Urinary bladder (tissue), 4 donors: ENCODE measurements around the gene ADAMTS6. TPM values are rescaled to one million over a fixed set of nuclear protein-coding genes. Genes with fewer than 3 reads are reported as not detected.

ENCODE experiments used
- DNase-seq: peaks from one replicate; pipeline ENCODE4 v3.0.0-alpha.2; 2015; ENCODE audit errors: extremely low spot score
- H3K27ac ChIP-seq: one replicate; pipeline ENCODE4 v1.5.1; 2013; ENCODE audit warnings: low read depth, mild to moderate bottlenecking, moderate library complexity
- H3K36me3 ChIP-seq: one replicate; pipeline ENCODE4 v1.6.1; 2013; ENCODE audit warnings: mild to moderate bottlenecking, moderate library complexity; ENCODE audit not compliant: insufficient read depth
- H3K4me1 ChIP-seq: one replicate; pipeline ENCODE4 v1.6.1; 2013; ENCODE audit warnings: mild to moderate bottlenecking, moderate library complexity; ENCODE audit not compliant: insufficient read depth
- H3K4me3 ChIP-seq: one replicate; pipeline ENCODE4 v1.5.1; 2013; ENCODE audit warnings: low read depth, low read length
- WGBS: extraction: QIAGEN DNeasy Blood & Tissue Kit; methylation state at CpG from one replicate; pipeline ENCODE4 v1.1.7; 2013; 5-methylcytosine and 5-hydroxymethylcytosine counted together
- polyA plus RNA-seq: library from polyadenylated mRNA; stranded (reverse); fragments of 200-250 nt; gene quantifications from one replicate; pipeline ENCODE4 v1.2.3, GENCODE V29; 2013
- total RNA-seq: library from RNA; depleted of rRNA; stranded (reverse); fragments of >200 nt; gene quantifications from one replicate; pipeline ENCODE4 v1.2.3, GENCODE V29; 2014
- donor health status: healthy with polysubstance abuse.
- donor health status: healthy.

ADAMTS6 gene
- total and polyA plus RNA-seq, 2 donors: 2.6 to 23.1 TPM

DNA sequence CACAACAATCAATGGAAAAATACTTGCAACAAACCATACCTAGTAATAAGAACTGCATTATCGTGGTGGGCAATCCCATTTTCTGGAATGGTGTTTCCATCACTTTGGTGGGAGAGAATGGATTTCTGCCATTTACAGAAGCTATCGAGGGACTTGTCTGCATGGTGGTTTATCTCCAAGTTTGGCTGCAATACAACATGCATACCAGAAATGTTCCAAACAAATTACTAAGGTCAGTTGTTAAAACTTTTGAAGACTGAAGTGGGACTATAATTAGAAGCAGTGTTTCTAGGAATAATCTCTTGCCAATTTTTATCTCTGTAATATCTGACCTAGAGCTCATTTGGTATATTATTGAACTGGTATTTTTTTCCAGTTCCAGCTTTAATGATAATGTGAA lies 30.3 kb downstream of the ADAMTS6 start:
- Histone ChIP-seq H3K4me3 (no peak overlapping the region), H3K27ac (no peak overlapping the region), H3K36me3 (no peaks in the 10 kb centered on the region), H3K4me1 (no peaks in the 10 kb centered on the region)
- 54% methylated on average over 2 of the region's 2 CpGs for WGBS
- DNase-seq: no peak

DNA sequence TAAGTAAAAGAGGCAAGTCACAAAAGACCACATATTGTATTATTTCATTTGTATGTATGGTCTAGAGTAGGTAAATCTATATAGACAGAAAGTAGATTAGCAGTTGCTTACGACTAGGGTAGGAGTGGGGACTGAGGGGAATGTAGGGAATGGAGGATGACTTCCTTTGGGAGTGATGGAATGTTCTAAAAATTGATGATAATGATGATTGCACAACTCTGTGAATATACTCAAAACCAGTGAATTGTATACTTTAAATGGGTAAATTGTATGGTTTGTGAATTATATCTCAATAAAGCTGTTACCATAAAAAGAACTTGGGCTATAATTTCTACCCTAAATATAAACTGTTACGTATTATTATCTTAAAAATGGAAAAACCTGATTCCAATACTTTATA lies 35.0 kb downstream of the ADAMTS6 start:
- Histone ChIP-seq H3K36me3 (no peaks in the 10 kb centered on the region), H3K27ac (no peak overlapping the region), H3K4me3 (no peak overlapping the region), H3K4me1 (no peaks in the 10 kb centered on the region)
- DNase-seq: no peak
- WGBS: 84% methylated on average over 2 of the region's 2 CpGs

DNA sequence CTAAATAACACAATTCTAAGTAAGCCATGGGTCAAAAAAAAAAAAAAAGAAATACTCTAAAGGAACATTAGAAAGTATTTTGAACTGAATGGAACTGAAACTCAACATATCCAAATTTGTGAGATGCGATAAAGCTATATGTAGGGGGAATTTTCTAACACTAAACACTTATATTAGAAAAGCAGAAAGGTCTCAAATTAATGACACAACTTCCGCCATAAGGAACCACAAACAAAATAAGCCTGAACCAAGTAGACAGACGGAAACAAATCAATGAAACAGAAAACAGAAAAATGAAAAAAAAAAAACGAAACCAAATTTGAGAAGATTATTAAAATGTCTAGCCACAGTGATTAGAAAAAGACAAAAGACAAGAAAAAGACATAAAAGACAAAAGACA lies 39.9 kb downstream of the ADAMTS6 start:
- DNase-seq: no peak
- WGBS: 93% methylated on average over 4 of the region's 4 CpGs

DNA sequence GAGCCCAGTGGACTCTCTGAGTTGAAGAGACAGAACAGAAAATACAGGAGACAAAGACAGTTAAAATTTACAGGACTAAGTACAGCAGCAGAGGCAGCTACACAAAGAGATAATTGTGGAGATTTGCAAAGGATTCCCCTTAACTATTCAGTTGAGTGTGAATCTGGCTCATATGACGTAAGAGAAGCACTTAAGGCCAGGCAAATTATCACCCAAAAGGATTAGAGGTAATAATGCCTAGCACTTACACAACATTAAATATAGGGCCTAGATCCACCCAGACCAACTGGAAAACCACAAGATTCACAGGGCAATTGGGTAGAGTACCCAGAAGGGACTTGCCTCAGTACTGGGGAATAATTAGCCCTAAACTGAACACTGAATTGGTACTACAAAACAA lies 41.3 kb downstream of the ADAMTS6 start:
- WGBS: 94% methylated on average over 1 of the region's 1 CpG
- Histone ChIP-seq H3K27ac (no peak overlapping the region), H3K4me1 (no peaks in the 10 kb centered on the region), H3K36me3 (no peaks in the 10 kb centered on the region), H3K4me3 (no peak overlapping the region)
- DNase-seq: no peak

More for the DNA sequence above, 39.9 kb downstream of the ADAMTS6 start:
- Histone ChIP-seq H3K4me3 (no peak overlapping the region), H3K27ac (no peak overlapping the region), H3K4me1 (no peaks in the 10 kb centered on the region), H3K36me3 (no peaks in the 10 kb centered on the region)

DNA sequence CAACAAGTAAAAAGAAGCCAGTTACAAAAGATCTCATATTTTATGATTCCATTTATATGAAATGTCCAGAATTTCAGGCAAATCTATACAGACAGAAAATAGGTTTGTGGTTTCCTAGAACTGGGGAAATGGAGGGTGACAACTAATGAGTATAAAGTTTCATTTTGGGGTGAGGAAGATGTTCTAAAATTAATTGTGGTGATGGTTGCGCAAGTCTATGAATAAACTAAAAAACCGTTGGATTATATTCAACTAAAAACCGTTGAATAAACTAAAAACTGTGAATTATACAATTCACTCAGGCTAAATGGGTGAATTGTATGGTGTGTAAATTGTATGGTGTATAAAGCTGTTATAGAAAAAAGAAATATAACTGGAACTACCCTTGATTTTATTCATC lies 47.6 kb downstream of the ADAMTS6 start:
- H3K4me3 ChIP-seq: no peak overlapping the region
- H3K36me3 ChIP-seq: no peaks in the 10 kb centered on the region
- DNase-seq: no peak
- WGBS: 90% methylated on average over 3 of the region's 3 CpGs
- H3K27ac ChIP-seq: no peak overlapping the region
- no peaks in the 10 kb centered on the region for H3K4me1 ChIP-seq

DNA sequence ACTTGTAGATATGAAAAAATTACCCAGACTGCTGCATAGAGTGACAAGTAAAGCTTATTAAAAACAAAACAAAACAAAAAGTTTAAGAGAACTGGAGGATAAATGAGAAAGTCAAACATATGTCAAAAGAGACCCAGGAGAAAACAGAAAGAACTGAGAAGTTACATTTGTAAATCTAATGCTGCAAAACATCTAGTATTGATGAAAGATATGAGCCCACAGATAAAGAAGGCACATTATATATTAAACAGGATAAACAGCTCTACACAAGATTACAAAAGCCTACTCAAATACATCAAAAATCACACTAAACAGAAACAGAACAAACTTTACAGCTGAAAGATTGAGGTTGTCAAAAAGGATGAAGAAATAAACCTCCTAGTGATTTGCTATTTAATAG lies 55.1 kb downstream of the ADAMTS6 start:
- Histone ChIP-seq H3K4me3 (no peak overlapping the region), H3K36me3 (no peaks in the 10 kb centered on the region), H3K4me1 (no peaks in the 10 kb centered on the region), H3K27ac (no peak overlapping the region)
- no peak for DNase-seq

DNA sequence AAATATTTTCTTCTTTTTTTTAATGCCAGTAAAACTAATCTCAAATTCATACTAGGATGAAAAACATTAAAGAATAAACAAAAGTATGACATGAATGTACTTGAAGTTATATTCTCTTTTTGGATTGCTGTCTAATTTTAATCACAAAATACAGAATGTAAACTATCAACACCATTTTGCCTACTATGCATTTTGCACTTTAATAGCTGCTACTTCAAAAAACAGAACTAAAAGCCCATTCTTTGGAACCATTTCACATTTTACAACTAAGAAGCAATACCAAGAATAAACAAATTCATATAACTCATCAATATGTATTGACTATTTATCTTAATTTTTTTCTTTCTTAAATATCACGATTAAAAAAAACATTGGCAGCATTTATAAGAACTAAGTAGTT lies 58.1 kb downstream of the ADAMTS6 start:
- no peak overlapping the region for H3K4me3 ChIP-seq
- WGBS: 92% methylated on average over 1 of the region's 1 CpG
- H3K4me1 ChIP-seq: no peaks in the 10 kb centered on the region
- H3K27ac ChIP-seq: no peak overlapping the region
- H3K36me3 ChIP-seq: no peaks in the 10 kb centered on the region
- no peak for DNase-seq

DNA sequence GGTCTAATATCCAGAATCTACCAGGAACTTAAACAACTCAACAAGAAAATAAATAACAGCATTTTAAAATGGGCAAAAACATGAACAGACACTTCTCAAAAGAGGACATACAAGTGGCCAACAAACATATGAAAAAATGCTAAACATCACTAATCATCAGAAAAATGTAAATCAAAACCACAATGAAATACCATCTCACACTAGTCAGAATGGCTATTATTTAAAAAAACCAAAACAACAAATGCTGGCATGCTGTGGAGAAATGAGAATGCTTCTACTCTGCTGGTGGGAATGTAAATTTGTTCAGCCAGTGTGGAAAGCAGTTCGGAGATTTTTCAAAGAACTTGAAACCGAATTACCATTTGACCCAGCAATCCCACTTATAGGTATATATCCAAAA lies 63.1 kb downstream of the ADAMTS6 start:
- no peak for DNase-seq
- Histone ChIP-seq H3K36me3 (no peaks in the 10 kb centered on the region), H3K4me1 (no peaks in the 10 kb centered on the region), H3K4me3 (no peak overlapping the region), H3K27ac (no peak overlapping the region)
- WGBS: 97% methylated on average over 2 of the region's 2 CpGs

DNA sequence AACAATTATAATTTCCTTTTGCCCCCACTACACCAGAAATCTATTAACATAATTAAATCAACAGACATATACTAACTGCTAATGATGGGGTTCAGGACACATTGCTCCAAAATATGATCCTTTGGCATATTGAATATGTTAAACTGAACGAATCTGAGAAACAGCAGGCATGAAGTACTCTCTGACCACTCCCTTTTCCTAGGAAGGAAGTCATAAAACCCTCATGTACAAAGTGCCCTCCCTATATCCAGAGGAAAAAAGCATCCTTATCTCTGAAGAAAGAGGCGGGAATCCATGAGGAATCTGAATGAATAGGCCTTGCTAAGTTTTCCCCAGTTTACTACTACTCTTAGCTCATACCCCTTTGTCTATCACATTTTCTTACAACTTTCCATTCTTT lies 67.9 kb downstream of the ADAMTS6 start:
- H3K27ac ChIP-seq: no peak overlapping the region
- 51% methylated on average over 2 of the region's 2 CpGs for WGBS

DNA sequence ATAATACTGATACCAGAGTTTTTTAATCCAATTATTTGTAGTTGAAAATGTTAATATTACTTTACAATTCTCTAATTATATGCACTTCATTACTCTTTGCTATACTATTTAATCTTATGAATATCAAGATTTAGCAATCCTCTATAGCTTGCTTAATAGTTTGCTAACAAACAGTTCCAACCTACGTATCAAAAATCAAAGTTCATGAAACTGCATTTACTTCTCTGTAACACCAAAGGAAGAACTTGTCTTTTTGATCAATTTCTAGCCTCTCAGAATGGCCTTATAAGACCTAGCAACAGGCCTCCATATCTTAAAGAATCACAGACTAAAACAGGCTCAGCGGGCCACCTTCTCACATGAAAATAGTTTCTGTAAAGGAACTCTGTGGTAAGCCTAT lies 68.9 kb downstream of the ADAMTS6 start:
- H3K4me3 ChIP-seq: no peak overlapping the region
- H3K36me3 ChIP-seq: no peaks in the 10 kb centered on the region
- H3K27ac ChIP-seq: no peak overlapping the region
- 93% methylated on average over 2 of the region's 2 CpGs for WGBS
- no peak for DNase-seq
- H3K4me1 ChIP-seq: no peaks in the 10 kb centered on the region

More for the DNA sequence above, 67.9 kb downstream of the ADAMTS6 start:
- no peaks in the 10 kb centered on the region for H3K36me3 ChIP-seq
- no peak for DNase-seq
- H3K4me3 ChIP-seq: no peak overlapping the region
- no peaks in the 10 kb centered on the region for H3K4me1 ChIP-seq

DNA sequence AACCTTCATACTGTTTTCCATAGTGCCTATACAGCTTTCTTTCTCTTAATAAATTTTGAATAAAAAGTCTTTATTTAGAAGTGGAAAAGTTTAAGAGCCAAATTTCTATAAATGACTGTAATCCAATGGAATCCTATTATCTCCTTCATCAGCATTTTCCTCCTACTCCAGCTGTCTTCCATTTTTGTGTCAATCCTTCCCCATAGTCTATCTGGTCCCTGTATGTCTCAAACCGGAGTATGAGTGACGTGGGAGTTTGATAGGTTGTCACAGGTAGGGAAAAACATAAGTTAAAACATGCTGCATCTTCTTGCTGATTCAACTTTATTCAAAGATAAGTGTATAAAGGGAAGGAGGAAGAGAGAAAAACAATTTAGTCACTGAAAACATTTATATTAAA lies 70.4 kb downstream of the ADAMTS6 start:
- no peak overlapping the region for H3K27ac ChIP-seq
- 97% methylated on average over 2 of the region's 2 CpGs for WGBS
- H3K36me3 ChIP-seq: no peaks in the 10 kb centered on the region
- H3K4me1 ChIP-seq: no peaks in the 10 kb centered on the region
- no peak for DNase-seq
- no peak overlapping the region for H3K4me3 ChIP-seq

DNA sequence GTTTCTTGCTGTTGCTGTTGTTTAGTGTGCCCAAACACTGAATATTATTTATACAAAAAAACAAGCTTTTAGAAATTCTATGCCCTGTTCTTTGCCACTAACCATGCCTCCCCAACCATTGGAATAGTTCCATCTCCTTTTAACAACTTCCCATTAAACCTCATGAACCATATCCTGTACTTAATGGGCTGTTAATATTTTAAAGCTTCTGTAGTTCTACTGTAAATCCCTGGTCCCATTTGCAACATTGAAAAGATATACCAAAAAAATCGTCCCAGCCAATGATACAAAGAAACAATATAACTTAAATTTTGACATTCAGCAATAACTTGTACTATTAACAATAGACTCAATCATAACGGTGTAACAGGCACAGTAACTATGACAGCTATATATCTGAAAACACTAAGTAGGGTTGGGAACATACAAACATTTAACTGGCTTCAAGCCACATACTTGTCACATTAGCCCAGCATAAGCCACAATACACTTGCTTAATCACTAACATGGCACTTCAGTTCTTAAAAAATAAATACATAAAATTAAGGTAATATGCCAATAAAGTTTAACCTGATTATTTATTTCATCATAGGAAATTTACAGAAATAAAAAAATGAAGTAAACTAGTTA lies 86.1 kb downstream of the ADAMTS6 start:
- H3K27ac ChIP-seq: no peak overlapping the region
- H3K36me3 ChIP-seq: no peaks in the 10 kb centered on the region
- WGBS: 66% methylated on average over 2 of the region's 2 CpGs
- no peak for DNase-seq
- no peaks in the 10 kb centered on the region for H3K4me1 ChIP-seq
- H3K4me3 ChIP-seq: no peak overlapping the region

DNA sequence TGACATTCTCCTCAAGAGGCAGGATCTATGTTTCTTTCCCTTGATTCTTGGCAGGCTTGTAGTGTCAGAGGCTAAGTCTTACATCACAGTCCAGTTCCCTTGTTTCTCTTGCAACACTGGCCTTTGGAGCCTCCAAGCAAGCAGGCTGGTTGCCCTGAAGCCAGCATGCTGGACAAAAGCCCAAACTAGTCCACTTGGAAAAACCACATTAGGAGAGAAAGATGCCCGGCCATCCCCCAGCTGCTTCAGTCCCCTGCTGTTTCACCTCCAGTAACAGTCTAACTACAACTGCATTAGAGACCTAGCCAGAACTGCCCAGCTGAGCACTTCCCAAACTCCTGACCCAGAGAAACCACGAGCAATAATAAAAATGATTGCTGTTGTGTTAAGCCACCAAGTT lies 87.6 kb downstream of the ADAMTS6 start:
- WGBS: 51% methylated on average over 2 of the region's 2 CpGs

DNA sequence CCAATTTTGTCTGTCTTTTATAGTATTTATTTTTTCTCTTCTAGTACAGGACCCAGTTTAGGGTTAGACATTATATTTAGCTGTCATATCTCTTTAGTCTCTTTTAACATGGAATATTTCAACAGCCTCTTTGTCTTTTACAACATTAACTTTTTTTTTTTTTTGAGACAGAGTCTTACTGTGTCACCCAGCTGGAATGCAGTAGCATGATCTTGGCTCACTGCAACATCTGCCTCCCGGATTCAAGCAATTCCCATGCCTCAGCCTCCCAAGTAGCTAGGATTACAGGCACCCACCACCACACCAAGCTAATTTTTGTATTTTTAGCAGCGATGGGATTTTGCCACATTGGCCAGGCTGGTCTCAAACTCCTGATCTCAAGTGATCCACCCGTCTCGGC lies 90.1 kb downstream of the ADAMTS6 start:
- Histone ChIP-seq H3K4me3 (no peak overlapping the region), H3K27ac (no peak overlapping the region), H3K36me3 (no peaks in the 10 kb centered on the region), H3K4me1 (no peaks in the 10 kb centered on the region)
- no peak for DNase-seq
- 88% methylated on average over 4 of the region's 4 CpGs for WGBS

More for the DNA sequence above, 87.6 kb downstream of the ADAMTS6 start:
- Histone ChIP-seq H3K4me1 (no peaks in the 10 kb centered on the region), H3K27ac (no peak overlapping the region), H3K36me3 (no peaks in the 10 kb centered on the region), H3K4me3 (no peak overlapping the region)
- no peak for DNase-seq

DNA sequence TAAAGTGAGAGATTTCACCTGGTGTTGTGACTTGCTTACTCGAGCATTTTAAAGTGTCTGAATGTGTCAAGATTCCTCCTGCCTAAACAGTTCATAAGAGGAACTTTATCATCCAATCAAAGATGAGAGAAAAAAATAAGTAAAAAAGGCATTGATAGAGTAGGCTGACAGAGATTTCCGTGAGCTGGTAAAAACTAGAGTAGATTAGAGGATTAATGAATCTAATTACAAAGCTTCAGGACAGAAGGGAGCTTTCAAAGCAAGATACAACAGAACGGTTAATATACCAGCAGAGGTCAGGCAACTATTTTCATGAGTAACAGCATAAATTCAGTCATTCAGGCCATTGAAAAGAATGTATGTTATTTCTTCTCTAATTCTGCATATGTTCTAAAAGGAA lies 91.5 kb downstream of the ADAMTS6 start:
- no peaks in the 10 kb centered on the region for H3K4me1 ChIP-seq
- no peak overlapping the region for H3K27ac ChIP-seq
- no peaks in the 10 kb centered on the region for H3K36me3 ChIP-seq
- no peak overlapping the region for H3K4me3 ChIP-seq
- 76% methylated on average over 3 of the region's 3 CpGs for WGBS
- DNase-seq: no peak
